ENCODE measurements around the gene PIWIL1.

Gene PIWIL1

GRCh38 chr12:130356222-130356621 is 18.5 kb downstream of the PIWIL1 start:
- no peak for DNase-seq (ENCODE audit: low read depth)
- H3K4me3 ChIP-seq (ENCODE audit: low read depth, low read length): no peak overlapping the region
- TF ChIP-seq CTCF (IDR thresholded peaks at IDR 0.05; ENCODE audit: low read depth, low read length, missing control alignments): no peak

- H3K4me3 ChIP-seq (ENCODE audit: low read depth, low read length): no peak overlapping the region
- DNase-seq (ENCODE audit: low read depth): no peak
- TF ChIP-seq CTCF (IDR thresholded peaks at IDR 0.05; ENCODE audit: low read depth, low read length, missing control alignments): no peak
Measured at GRCh38 chr12:130357241-130357640, 19.6 kb downstream of the PIWIL1 start.

- no peak for DNase-seq (ENCODE audit: low read depth)
- no peak overlapping the region for H3K4me3 ChIP-seq (ENCODE audit: low read depth, low read length)
- no peak for TF ChIP-seq CTCF (IDR thresholded peaks at IDR 0.05; ENCODE audit: low read depth, low read length, missing control alignments)
Measured at GRCh38 chr12:130357729-130358330, 20.1 kb downstream of the PIWIL1 start.

GRCh38 chr12:130362060-130362459 is 24.4 kb downstream of the PIWIL1 start:
- DNase-seq (ENCODE audit: low read depth): no peak
- H3K4me3 ChIP-seq (ENCODE audit: low read depth, low read length): no peak overlapping the region
- TF ChIP-seq CTCF (IDR thresholded peaks at IDR 0.05; ENCODE audit: low read depth, low read length, missing control alignments): no peak

GRCh38 chr12:130364578-130364977 is 26.9 kb downstream of the PIWIL1 start:
- no peak for DNase-seq (ENCODE audit: low read depth)
- TF ChIP-seq CTCF (IDR thresholded peaks at IDR 0.05; ENCODE audit: low read depth, low read length, missing control alignments): no peak
- H3K4me3 ChIP-seq (ENCODE audit: low read depth, low read length): no peak overlapping the region

GRCh38 chr12:130366159-130366558 is 28.5 kb downstream of the PIWIL1 start:
- no peak overlapping the region for H3K4me3 ChIP-seq (ENCODE audit: low read depth, low read length)
- no peak for TF ChIP-seq CTCF (IDR thresholded peaks at IDR 0.05; ENCODE audit: low read depth, low read length, missing control alignments)
- DNase-seq (ENCODE audit: low read depth): no peak

GRCh38 chr12:130367003-130367402 is 29.3 kb downstream of the PIWIL1 start:
- TF ChIP-seq CTCF (IDR thresholded peaks at IDR 0.05; ENCODE audit: low read depth, low read length, missing control alignments): no peak
- H3K4me3 ChIP-seq (ENCODE audit: low read depth, low read length): no peak overlapping the region
- DNase-seq (ENCODE audit: low read depth): no peak

Measured in GM12864 (cell line).